Activated gamma-delta T cell treated with Interleukin-2 at 50 U/mL for 16 hours (primary cell): Measurements from ENCODE around the gene NCAM1.

Source experiments
- DNase-seq: peaks from one replicate; pipeline ENCODE4 v3.0.0-alpha.2; 2020

Gene NCAM1

GRCh38 chr11:113103932-113104690, 142.9 kb downstream of the NCAM1 start:
- DNase-seq, result no peak

- DNase-seq, result no peak
Measured at GRCh38 chr11:113104691-113105251, 143.6 kb downstream of the NCAM1 start.

- no peak for DNase-seq
Measured at GRCh38 chr11:113105592-113105991, 144.4 kb downstream of the NCAM1 start.

GRCh38 chr11:113106507-113106906, 145.3 kb downstream of the NCAM1 start:
- DNase-seq, result no peak

GRCh38 chr11:113110046-113110445, 148.8 kb downstream of the NCAM1 start:
- DNase-seq, result no peak

GRCh38 chr11:113111156-113111555, 149.9 kb downstream of the NCAM1 start:
- no peak for DNase-seq

- DNase-seq, result no peak
Measured at GRCh38 chr11:113112307-113112706, 151.1 kb downstream of the NCAM1 start.

GRCh38 chr11:113113801-113114704, 152.8 kb downstream of the NCAM1 start:
- no peak for DNase-seq

- no peak for DNase-seq
Measured at GRCh38 chr11:113114705-113115027, 153.4 kb downstream of the NCAM1 start.

- DNase-seq, result no peak
Measured at GRCh38 chr11:113118104-113118503, 156.9 kb downstream of the NCAM1 start.

- DNase-seq, result no peak
Measured at GRCh38 chr11:113119074-113119473, 157.9 kb downstream of the NCAM1 start.

GRCh38 chr11:113119966-113120736, 158.9 kb downstream of the NCAM1 start:
- no peak for DNase-seq

GRCh38 chr11:113121746-113122145, 160.5 kb downstream of the NCAM1 start:
- DNase-seq, result no peak

- DNase-seq, result no peak
Measured at GRCh38 chr11:113124006-113124405, 162.8 kb downstream of the NCAM1 start.

- DNase-seq, result no peak
Measured at GRCh38 chr11:113124578-113124977, 163.4 kb downstream of the NCAM1 start.

GRCh38 chr11:113129261-113129992, 168.2 kb downstream of the NCAM1 start:
- DNase-seq, result no peak

- no peak for DNase-seq
Measured at GRCh38 chr11:113131036-113131775, 170.0 kb downstream of the NCAM1 start.

- no peak for DNase-seq
Measured at GRCh38 chr11:113133071-113133470, 171.9 kb downstream of the NCAM1 start.

GRCh38 chr11:113134626-113135025, 173.4 kb downstream of the NCAM1 start:
- DNase-seq, result no peak

- DNase-seq, result no peak
Measured at GRCh38 chr11:113137713-113138529, 176.7 kb downstream of the NCAM1 start.

- no peak for DNase-seq
Measured at GRCh38 chr11:113138731-113139130, 177.5 kb downstream of the NCAM1 start.
